ENCODE data around the gene TNRC18. TPM values are rescaled to one million over a fixed set of nuclear protein-coding genes. Genes with fewer than 3 reads are reported as not detected.
A peak's percentile ranks its signal among the peaks of the same experiment; 100 is the strongest.

Gene TNRC18
- total RNA-seq, 1 experiment from 2014 or later: 91.7 TPM

DNA sequence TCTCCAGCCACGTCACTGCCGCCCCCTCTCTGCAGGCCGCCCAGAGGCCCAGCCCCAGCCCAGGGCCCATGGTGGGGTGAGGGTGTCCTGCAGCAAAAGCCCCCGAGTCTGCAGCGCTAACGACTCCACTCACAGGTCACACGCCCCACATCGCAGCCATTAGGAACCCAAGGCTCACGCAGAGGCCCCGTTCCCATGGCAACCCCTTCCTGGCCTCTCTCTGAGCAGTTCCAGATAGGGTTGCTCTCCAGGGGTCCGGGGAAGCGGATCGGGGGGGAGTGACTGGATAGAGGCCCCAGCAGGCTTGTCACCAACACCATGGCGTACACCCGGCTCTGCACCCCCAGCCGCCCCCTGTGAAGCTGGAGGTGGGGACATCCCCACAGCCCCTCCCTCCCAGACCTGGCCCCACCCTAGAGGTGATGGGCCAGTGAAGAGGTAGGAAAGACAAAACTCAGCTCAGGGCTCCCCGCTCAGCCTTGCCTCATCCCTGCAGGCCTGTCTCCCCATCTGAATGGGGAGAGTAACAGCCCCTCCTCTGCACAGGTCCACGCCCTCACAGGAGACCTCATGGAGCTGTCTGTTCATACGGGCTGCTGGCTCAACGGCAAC is 41.2 kb downstream of the TNRC18 start:
- Histone ChIP-seq H3K9me3 (ENCODE audit: low read depth, low read length, poor library complexity, severe bottlenecking) (no peaks in the 10 kb centered on the region), H3K4me3 (ENCODE audit: low read depth, low read length, poor library complexity, severe bottlenecking) (peak overlapping the region; percentile 18), H3K27ac (ENCODE audit: low read depth, low read length, poor library complexity, severe bottlenecking) (peak overlapping the region; percentile 69), H3K4me1 (ENCODE audit: insufficient read depth, low read length, poor library complexity, severe bottlenecking) (peaks cover 19% of the 10 kb centered on the region), H3K36me3 (ENCODE audit: insufficient read depth, low read length, poor library complexity, severe bottlenecking) (peaks cover 5% of the 10 kb centered on the region), H3K27me3 (replicated peaks; ENCODE audit: insufficient read depth, low read depth, low read length, poor library complexity) (no peaks in the 10 kb centered on the region)
- TF ChIP-seq, protein P1, sequence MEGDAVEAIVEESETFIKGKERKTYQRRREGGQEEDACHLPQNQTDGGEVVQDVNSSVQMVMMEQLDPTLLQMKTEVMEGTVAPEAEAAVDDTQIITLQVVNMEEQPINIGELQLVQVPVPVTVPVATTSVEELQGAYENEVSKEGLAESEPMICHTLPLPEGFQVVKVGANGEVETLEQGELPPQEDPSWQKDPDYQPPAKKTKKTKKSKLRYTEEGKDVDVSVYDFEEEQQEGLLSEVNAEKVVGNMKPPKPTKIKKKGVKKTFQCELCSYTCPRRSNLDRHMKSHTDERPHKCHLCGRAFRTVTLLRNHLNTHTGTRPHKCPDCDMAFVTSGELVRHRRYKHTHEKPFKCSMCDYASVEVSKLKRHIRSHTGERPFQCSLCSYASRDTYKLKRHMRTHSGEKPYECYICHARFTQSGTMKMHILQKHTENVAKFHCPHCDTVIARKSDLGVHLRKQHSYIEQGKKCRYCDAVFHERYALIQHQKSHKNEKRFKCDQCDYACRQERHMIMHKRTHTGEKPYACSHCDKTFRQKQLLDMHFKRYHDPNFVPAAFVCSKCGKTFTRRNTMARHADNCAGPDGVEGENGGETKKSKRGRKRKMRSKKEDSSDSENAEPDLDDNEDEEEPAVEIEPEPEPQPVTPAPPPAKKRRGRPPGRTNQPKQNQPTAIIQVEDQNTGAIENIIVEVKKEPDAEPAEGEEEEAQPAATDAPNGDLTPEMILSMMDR (conservative IDR thresholded peaks at IDR 0.05; ENCODE audit: low read depth, low read length): no peak
- TF ChIP-seq EZH2 (IDR thresholded peaks at IDR 0.05; ENCODE audit: borderline replicate concordance, low read depth, low read length, poor library complexity, severe bottlenecking): no peak
- no TSS peak for BruUV-seq (replicated peaks)
- ChIA-PET CTCF (no interaction called here), POLR2A (ENCODE audit: low non-redundant PET) (no interaction called here)
- DNase-seq (ENCODE audit: low spot score): peak; percentile 92
- intact Hi-C loops (cut with micrococcal nuclease; ENCODE audit: unreplicated experiment): no loop called here

DNA sequence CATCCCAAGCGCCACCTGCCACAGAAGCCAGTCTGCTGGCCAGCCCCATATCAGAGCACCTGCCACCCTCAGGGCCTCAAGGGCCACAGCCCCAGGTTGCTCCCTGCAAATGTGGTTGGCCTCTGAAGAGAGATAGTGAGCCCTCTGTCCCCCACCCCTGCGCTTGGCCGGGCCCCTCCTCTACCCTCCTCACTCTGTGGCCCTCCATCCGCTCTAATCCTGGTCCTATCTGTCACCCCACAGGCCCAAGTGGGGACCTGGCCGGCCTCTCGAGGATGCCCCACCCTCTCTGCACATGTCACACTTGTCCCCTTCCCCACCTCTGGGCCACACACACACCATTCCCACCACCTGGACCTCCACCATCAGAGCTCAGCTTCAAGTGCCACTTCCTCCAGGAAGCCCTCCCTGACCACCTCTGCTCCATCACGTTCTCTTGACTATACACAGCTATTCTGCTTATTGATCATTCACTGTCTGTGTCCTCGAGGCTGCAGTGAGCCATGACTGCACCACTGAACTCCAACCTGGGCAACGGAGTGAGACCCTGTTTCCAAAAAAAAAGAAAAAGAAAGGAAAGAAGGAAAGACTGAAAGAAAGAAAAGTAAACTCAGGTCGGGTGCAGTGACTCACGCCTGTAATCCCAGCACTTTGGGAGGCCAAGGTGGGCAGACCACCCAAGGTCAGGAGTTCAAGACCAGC is 42.4 kb downstream of the TNRC18 start:
- intact Hi-C loops (cut with micrococcal nuclease; ENCODE audit: unreplicated experiment): no loop called here
- BruUV-seq (replicated peaks): no TSS peak
- Histone ChIP-seq H3K9me3 (ENCODE audit: low read depth, low read length, poor library complexity, severe bottlenecking) (no peaks in the 10 kb centered on the region), H3K36me3 (ENCODE audit: insufficient read depth, low read length, poor library complexity, severe bottlenecking) (peaks cover 8% of the 10 kb centered on the region), H3K4me1 (ENCODE audit: insufficient read depth, low read length, poor library complexity, severe bottlenecking) (peaks cover 19% of the 10 kb centered on the region), H3K27me3 (replicated peaks; ENCODE audit: insufficient read depth, low read depth, low read length, poor library complexity) (no peaks in the 10 kb centered on the region), H3K4me3 (ENCODE audit: low read depth, low read length, poor library complexity, severe bottlenecking) (no peak overlapping the region), H3K27ac (ENCODE audit: low read depth, low read length, poor library complexity, severe bottlenecking) (peak overlapping the region; percentile 22)
- CTCF ChIA-PET: interaction anchor here (1.1 kb wide), 1 partner anchor 16 kb away, joined by 3 read pairs; no protein-coding TSS in a partner anchor
- TF ChIP-seq EZH2 (IDR thresholded peaks at IDR 0.05; ENCODE audit: borderline replicate concordance, low read depth, low read length, poor library complexity, severe bottlenecking): no peak
- TF ChIP-seq, protein P1 (conservative IDR thresholded peaks at IDR 0.05; ENCODE audit: low read depth, low read length): no peak
- POLR2A ChIA-PET (ENCODE audit: low non-redundant PET): no interaction called here
- DNase-seq (ENCODE audit: low spot score): no peak

DNA sequence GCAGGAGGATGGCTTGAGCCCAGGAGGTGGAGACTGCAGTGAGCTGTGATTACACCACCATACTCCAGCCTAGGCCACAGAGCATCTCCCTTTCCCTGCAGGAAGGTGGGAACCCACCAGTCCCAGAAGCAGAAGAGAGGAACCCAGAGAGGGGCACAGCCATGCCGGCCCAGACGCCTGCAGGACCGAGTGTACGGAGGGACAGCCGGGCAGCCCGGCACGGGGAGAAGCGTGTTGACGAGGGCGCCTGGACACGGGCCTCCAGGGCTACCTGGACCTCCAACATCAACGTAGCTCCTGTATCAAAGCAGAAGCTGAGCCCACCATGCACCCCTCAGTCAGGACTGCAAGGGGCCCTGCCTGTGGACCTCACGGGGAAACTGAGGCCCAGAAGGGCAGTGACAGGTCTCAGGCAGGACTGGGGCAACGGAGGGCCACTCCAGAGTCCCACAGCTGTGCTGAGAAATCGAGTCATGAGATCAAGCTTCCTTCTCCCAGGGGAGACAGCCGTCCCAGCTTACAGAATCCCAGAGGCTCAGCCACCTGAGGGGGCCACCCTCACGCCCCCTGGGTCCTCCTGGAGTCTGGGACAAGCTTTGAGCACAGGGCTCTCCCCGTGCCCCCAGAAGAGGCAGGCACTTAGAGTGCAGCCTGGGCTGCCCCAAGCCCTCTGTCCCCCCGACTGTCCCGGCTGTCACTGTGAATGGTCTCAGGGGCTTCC is 43.1 kb downstream of the TNRC18 start:
- peak overlapping the region; percentile 22 for H3K27ac ChIP-seq (ENCODE audit: low read depth, low read length, poor library complexity, severe bottlenecking)
- POLR2A ChIA-PET (ENCODE audit: low non-redundant PET): no interaction called here
- intact Hi-C loops (cut with micrococcal nuclease; ENCODE audit: unreplicated experiment): no loop called here
- DNase-seq (ENCODE audit: low spot score): no peak
- H3K4me1 ChIP-seq (ENCODE audit: insufficient read depth, low read length, poor library complexity, severe bottlenecking): peaks cover 19% of the 10 kb centered on the region
- no TSS peak for BruUV-seq (replicated peaks)
- CTCF ChIA-PET: interaction anchor here (1.1 kb wide), 1 partner anchor 15 kb away, joined by 3 read pairs; no protein-coding TSS in a partner anchor
- peaks cover 14% of the 10 kb centered on the region for H3K36me3 ChIP-seq (ENCODE audit: insufficient read depth, low read length, poor library complexity, severe bottlenecking)
- H3K4me3 ChIP-seq (ENCODE audit: low read depth, low read length, poor library complexity, severe bottlenecking): no peak overlapping the region
- no peaks in the 10 kb centered on the region for H3K9me3 ChIP-seq (ENCODE audit: low read depth, low read length, poor library complexity, severe bottlenecking)
- TF ChIP-seq EZH2 (IDR thresholded peaks at IDR 0.05; ENCODE audit: borderline replicate concordance, low read depth, low read length, poor library complexity, severe bottlenecking): no peak
- TF ChIP-seq, protein P1 (conservative IDR thresholded peaks at IDR 0.05; ENCODE audit: low read depth, low read length): no peak
- H3K27me3 ChIP-seq (replicated peaks; ENCODE audit: insufficient read depth, low read depth, low read length, poor library complexity): no peaks in the 10 kb centered on the region
